OCI-LY7 (cell line): ENCODE measurements around the gene SCCPDH. TPM values are rescaled to one million over a fixed set of nuclear protein-coding genes. Genes with fewer than 3 reads are reported as not detected.
"Not testable (repeated sequence)": the region's sequence is repeated elsewhere in the genome, so short reads cannot be mapped to it uniquely, and the experiment has no call there.

Source experiments
- BruUV-seq: library from RNA; stranded (reverse); fragments of 400-500 nt; replicated peaks from 2 replicates; lab custom pipeline; 2021; lab: Mats Ljungman, UMichigan
- CTCF ChIA-PET: fragments of 300-600 bp; sonication (Branson Sonifier 250); formaldehyde crosslinking; loops from one replicate; lab custom pipeline; 2022; ENCODE audit warnings: antibody characterized with exemption; ENCODE audit not compliant: unreplicated experiment; lab: Charles Lee
- POLR2A ChIA-PET: fragments of 300-600 bp; sonication (Branson Sonifier 250); formaldehyde crosslinking; loops from one replicate; lab custom pipeline; 2022; ENCODE audit warnings: antibody characterized with exemption; lab: Charles Lee
- DNase-seq: peaks from one replicate; pipeline ENCODE4 v3.0.0-alpha.2; 2015; ENCODE audit warnings: low spot score
- H2AFZ ChIP-seq: fragments of 200-600 bp; sonication (generic), shearing (Covaris generic); 2 replicates; pipeline ENCODE4 v1.6.1; 2014; ENCODE audit warnings: mild to moderate bottlenecking, antibody characterized with exemption, low read length, moderate library complexity
- H3K27ac ChIP-seq: fragments of 200-600 bp; sonication (generic); 2 replicates; pipeline ENCODE4 v1.5.1; 2014; ENCODE audit warnings: mixed run types, low read depth, mild to moderate bottlenecking, moderate library complexity, low read length, inconsistent platforms; ENCODE audit not compliant: poor library complexity, severe bottlenecking
- H3K36me3 ChIP-seq: fragments of 200-600 bp; sonication (generic); 2 replicates; pipeline ENCODE4 v1.6.1; 2014; ENCODE audit warnings: mild to moderate bottlenecking, antibody characterized with exemption, low read length, moderate library complexity, mixed read lengths; ENCODE audit not compliant: insufficient read depth
- H3K4me1 ChIP-seq: fragments of 200-600 bp; sonication (generic); 2 replicates; pipeline ENCODE4 v1.5.1; 2014; ENCODE audit warnings: mild to moderate bottlenecking, low read length; ENCODE audit not compliant: insufficient read depth, poor library complexity, severe bottlenecking
- H3K4me2 ChIP-seq: fragments of 200-600 bp; sonication (generic); 2 replicates; pipeline ENCODE4 v1.6.1; 2014; ENCODE audit warnings: mild to moderate bottlenecking, low read length
- H3K4me3 ChIP-seq: fragments of 200-600 bp; sonication (generic); 2 replicates; pipeline ENCODE4 v1.5.1; 2014; ENCODE audit warnings: mild to moderate bottlenecking, low read depth, low read length; ENCODE audit not compliant: poor library complexity, severe bottlenecking
- H3K79me2 ChIP-seq: fragments of 200-600 bp; sonication (generic); 2 replicates; pipeline ENCODE4 v1.6.1; 2016; ENCODE audit warnings: low read depth, mild to moderate bottlenecking, low read length, moderate library complexity, mixed read lengths; ENCODE audit not compliant: insufficient read depth
- H3K9me2 ChIP-seq: fragments of 200-600 bp; sonication (generic); 2 replicates; pipeline ENCODE4 v1.6.1; 2016; ENCODE audit warnings: mild to moderate bottlenecking, low read length, mixed read lengths; ENCODE audit not compliant: insufficient read depth
- H3K9me3 ChIP-seq: fragments of 200-600 bp; sonication (generic); 2 replicates; pipeline ENCODE4 v1.6.1; 2014; ENCODE audit warnings: mild to moderate bottlenecking, mixed run types, low read length, mixed read lengths
- H4K20me1 ChIP-seq: fragments of 200-600 bp; sonication (generic); 2 replicates; pipeline ENCODE4 v1.6.1; 2014; ENCODE audit warnings: mild to moderate bottlenecking, antibody characterized with exemption, low read length, moderate library complexity, mixed read lengths; ENCODE audit not compliant: insufficient read depth
- CTCF ChIP-seq: fragments of 200-600 bp; sonication (generic); conservative IDR thresholded peaks from 2 replicates; pipeline ENCODE4 v1.5.1; 2014; ENCODE audit warnings: mild to moderate bottlenecking, antibody characterized with exemption, low read length, moderate library complexity, mixed read lengths
- EZH2phosphoT487 ChIP-seq: fragments of 200-600 bp; sonication (generic); IDR thresholded peaks from 2 replicates; pipeline ENCODE4 v1.6.1; 2018; ENCODE audit warnings: low read depth, borderline replicate concordance, mild to moderate bottlenecking, mixed run types, antibody characterized with exemption, low read length, moderate library complexity, mixed read lengths
- intact Hi-C: fragments of 100-400 bp; cut with micrococcal nuclease; formaldehyde crosslinking; loops from one replicate; pipeline ENCODE4 v1.10.0; 2022; ENCODE audit not compliant: unreplicated experiment
- total RNA-seq, 2 experiments: library from RNA; depleted of rRNA in 1 of 2; stranded (reverse); fragments of >200 nt in 1 of 2; shearing (Covaris generic) in 1 of 2; gene quantifications; 2 replicates each; pipeline ENCODE4 v1.2.3, GENCODE V29; 2014 to 2022

Gene SCCPDH
- total RNA-seq, 2 experiments from 2014 or later: 1.8 to 12.2 TPM

DNA sequence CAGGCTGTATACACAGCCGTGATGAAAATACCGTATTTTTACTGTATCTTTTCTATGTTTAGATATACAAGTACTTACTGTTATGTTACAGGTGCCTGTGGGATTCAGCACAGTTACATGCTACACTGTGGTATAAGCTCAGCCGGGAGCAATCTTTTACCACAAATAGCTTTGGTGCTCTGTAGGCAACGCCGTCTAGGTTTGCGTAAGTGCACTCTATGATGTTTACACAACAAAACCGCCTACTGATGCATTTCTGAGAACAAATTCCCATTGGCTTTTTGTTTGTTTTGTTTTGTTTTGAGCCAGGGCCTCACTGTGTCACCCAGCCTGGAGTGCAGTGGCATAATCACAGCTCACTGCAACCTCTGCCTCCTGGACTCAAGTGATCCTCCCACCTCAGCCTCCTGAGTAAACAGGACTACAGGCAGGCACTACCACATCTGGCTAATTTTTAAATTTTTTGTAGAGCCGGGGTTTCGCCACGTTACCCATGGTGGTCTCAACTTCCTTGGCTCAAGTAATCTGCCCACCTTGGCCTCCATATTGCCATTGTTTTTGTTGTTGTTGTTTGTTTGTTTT, 81.0 kb downstream of the SCCPDH start:
- no TSS peak for BruUV-seq
- CTCF ChIA-PET: no interaction called here
- H3K27ac ChIP-seq: no peak overlapping the region
- H3K9me2 ChIP-seq: no peaks in the 10 kb centered on the region
- H3K36me3 ChIP-seq: no peaks in the 10 kb centered on the region
- intact Hi-C loops: no loop called here
- DNase-seq: no peak
- H3K4me2 ChIP-seq: no peak overlapping the region
- POLR2A ChIA-PET: no interaction called here
- no peak overlapping the region for H2AFZ ChIP-seq
- H3K4me1 ChIP-seq: no peaks in the 10 kb centered on the region
- no peaks in the 10 kb centered on the region for H4K20me1 ChIP-seq
- TF ChIP-seq CTCF (no peak), EZH2phosphoT487 (no peak)
- no peaks in the 10 kb centered on the region for H3K9me3 ChIP-seq
- H3K79me2 ChIP-seq: no peaks in the 10 kb centered on the region
- H3K4me3 ChIP-seq: no peak overlapping the region

- H3K4me3 ChIP-seq: no peak overlapping the region
- DNase-seq: no peak
- no peaks in the 10 kb centered on the region for H3K9me3 ChIP-seq
- H3K9me2 ChIP-seq: no peaks in the 10 kb centered on the region
- no peaks in the 10 kb centered on the region for H4K20me1 ChIP-seq
- CTCF ChIA-PET: no interaction called here
- no peaks in the 10 kb centered on the region for H3K36me3 ChIP-seq
- H3K27ac ChIP-seq: no peak overlapping the region
- H3K4me1 ChIP-seq: no peaks in the 10 kb centered on the region
- no peak; the same call in 1 of the 2 replicates for TF ChIP-seq CTCF
- TF ChIP-seq EZH2phosphoT487: no peak
- POLR2A ChIA-PET: interaction anchor here (0.6 kb wide), 1 partner anchor 1905 kb away, joined by 6 read pairs; no protein-coding TSS in a partner anchor
- BruUV-seq: no TSS peak
- H3K79me2 ChIP-seq: no peaks in the 10 kb centered on the region
- H3K4me2 ChIP-seq: no peak overlapping the region
- no peak overlapping the region for H2AFZ ChIP-seq
- intact Hi-C loops: no loop called here
Measured at GRCh38 chr1:246809473-246809872, 85.3 kb downstream of the SCCPDH start.

GRCh38 chr1:246811985-246812384, 87.8 kb downstream of the SCCPDH start:
- intact Hi-C loops: no loop called here
- TF ChIP-seq CTCF (no peak), EZH2phosphoT487 (no peak)
- CTCF ChIA-PET: interaction anchor here (0.8 kb wide), 1 partner anchor 13 kb away, joined by 4 read pairs; no protein-coding TSS in a partner anchor
- Histone ChIP-seq H4K20me1 (no peaks in the 10 kb centered on the region), H3K4me2 (no peak overlapping the region), H3K9me3 (no peaks in the 10 kb centered on the region), H3K36me3 (no peaks in the 10 kb centered on the region), H3K4me1 (no peaks in the 10 kb centered on the region), H3K9me2 (no peaks in the 10 kb centered on the region), H3K4me3 (no peak overlapping the region), H2AFZ (no peak overlapping the region), H3K27ac (no peak overlapping the region), H3K79me2 (no peaks in the 10 kb centered on the region)
- no peak for DNase-seq
- BruUV-seq: no TSS peak
- POLR2A ChIA-PET: interaction anchor here (1.0 kb wide), 1 partner anchor 43 kb away, joined by 3 read pairs; no protein-coding TSS in a partner anchor

DNA sequence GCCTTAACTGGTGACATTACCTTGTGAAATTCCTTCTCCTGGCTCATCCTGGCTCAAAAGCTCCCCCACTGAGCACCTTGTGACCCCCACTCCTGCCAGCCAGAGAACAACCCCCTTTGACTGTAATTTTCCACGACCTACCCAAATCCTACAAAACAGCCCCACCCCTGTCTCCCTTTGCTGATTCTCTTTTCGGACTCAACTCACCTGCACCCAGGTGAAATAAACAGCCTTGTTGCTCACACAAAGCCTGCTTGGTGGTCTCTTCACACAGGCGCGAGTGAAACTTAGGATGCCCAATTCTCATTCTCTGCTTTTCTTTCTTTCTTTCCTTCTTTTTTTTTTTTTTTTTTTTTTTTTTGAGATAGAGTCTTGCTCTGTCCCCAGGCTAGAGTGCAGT, 89.1 kb downstream of the SCCPDH start:
- H3K79me2 ChIP-seq, H3K9me2 ChIP-seq, H4K20me1 ChIP-seq, H3K4me3 ChIP-seq, H2AFZ ChIP-seq, CTCF ChIA-PET, H3K4me2 ChIP-seq, H3K4me1 ChIP-seq, H3K36me3 ChIP-seq, intact Hi-C loops, POLR2A ChIA-PET, H3K9me3 ChIP-seq, DNase-seq, H3K27ac ChIP-seq, BruUV-seq: not testable (repeated sequence)
